VCaP (cell line): ENCODE results near the gene SIGLEC14.

Experiments
- H3K27ac ChIP-seq: fragments of 450-650 bp; 2 replicates; pipeline ENCODE4 v1.5.1; 2017
- CTCF ChIP-seq: fragments of 450-650 bp; conservative IDR thresholded peaks from 2 replicates; pipeline ENCODE4 v1.5.1; 2017; ENCODE audit warnings: mild to moderate bottlenecking, moderate library complexity

The SIGLEC14 gene

GRCh38 chr19:51664131-51664530, 17.5 kb upstream of the SIGLEC14 start:
- TF ChIP-seq CTCF = no peak
- no peak overlapping the region for H3K27ac ChIP-seq

GRCh38 chr19:51663650-51664049, 17.0 kb upstream of the SIGLEC14 start:
- TF ChIP-seq CTCF = no peak
- no peak overlapping the region for H3K27ac ChIP-seq

- no peak overlapping the region for H3K27ac ChIP-seq
- peak; percentile 83 for TF ChIP-seq CTCF
Measured at GRCh38 chr19:51660975-51661600, 14.5 kb upstream of the SIGLEC14 start.

GRCh38 chr19:51654783-51655182, 8.2 kb upstream of the SIGLEC14 start:
- H3K27ac ChIP-seq = no peak overlapping the region
- peak; percentile 77 for TF ChIP-seq CTCF

- no peak for TF ChIP-seq CTCF
- H3K27ac ChIP-seq = no peak overlapping the region
Measured at GRCh38 chr19:51653162-51653561, 6.5 kb upstream of the SIGLEC14 start.

GRCh38 chr19:51652266-51652665, 5.6 kb upstream of the SIGLEC14 start:
- TF ChIP-seq CTCF = no peak
- no peak overlapping the region for H3K27ac ChIP-seq

- no peak overlapping the region for H3K27ac ChIP-seq
- no peak for TF ChIP-seq CTCF
Measured at GRCh38 chr19:51651216-51651846, 4.7 kb upstream of the SIGLEC14 start.
